ENCODE data around the gene SLC12A8. TPM values are rescaled to one million over a fixed set of nuclear protein-coding genes. Genes with fewer than 3 reads are reported as not detected.

SLC12A8 gene
- total and polyA plus RNA-seq, 10 of the 15 experiments (the other 5 are each of a cell fraction or from before 2014, with no cell fraction given), result 2.5 to 71.6 (median 50.1) TPM

DNA sequence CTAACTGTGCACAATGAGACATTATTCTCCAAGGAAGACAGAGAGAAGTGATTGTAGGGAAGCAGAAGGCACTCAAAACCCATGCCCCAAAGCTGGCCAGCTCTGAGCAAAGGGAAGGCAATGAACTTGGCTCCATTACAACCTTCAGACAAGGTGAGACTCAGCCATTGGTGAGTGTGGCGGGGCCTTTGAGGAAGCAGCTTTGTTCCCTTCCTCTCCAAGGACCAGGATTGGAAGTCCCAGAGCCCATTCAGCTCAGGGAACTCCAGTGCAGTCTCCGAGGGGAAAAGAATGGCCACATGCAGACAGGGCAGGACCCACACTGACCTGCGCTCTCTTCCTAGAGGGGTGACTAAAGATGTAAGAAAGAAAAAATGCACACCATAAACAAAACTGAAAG, 179.9 kb downstream of the SLC12A8 start:
- TF ChIP-seq RCOR1 (conservative IDR thresholded peaks at IDR 0.05; ENCODE audit: low read depth, low read length), result no peak
- TF ChIP-seq RBBP5 (conservative IDR thresholded peaks at IDR 0.05), result no peak
- no peak for TF ChIP-seq EP300 (IDR thresholded peaks at IDR 0.05; ENCODE audit: borderline replicate concordance in 1 of 2, control insufficient read depth in 1 of 2, low read depth in 2 of 2, low read length in 2 of 2)
- TF ChIP-seq, protein P1, sequence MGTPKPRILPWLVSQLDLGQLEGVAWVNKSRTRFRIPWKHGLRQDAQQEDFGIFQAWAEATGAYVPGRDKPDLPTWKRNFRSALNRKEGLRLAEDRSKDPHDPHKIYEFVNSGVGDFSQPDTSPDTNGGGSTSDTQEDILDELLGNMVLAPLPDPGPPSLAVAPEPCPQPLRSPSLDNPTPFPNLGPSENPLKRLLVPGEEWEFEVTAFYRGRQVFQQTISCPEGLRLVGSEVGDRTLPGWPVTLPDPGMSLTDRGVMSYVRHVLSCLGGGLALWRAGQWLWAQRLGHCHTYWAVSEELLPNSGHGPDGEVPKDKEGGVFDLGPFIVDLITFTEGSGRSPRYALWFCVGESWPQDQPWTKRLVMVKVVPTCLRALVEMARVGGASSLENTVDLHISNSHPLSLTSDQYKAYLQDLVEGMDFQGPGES (IDR thresholded peaks at IDR 0.05), result no peak
- TF ChIP-seq, protein P2, sequence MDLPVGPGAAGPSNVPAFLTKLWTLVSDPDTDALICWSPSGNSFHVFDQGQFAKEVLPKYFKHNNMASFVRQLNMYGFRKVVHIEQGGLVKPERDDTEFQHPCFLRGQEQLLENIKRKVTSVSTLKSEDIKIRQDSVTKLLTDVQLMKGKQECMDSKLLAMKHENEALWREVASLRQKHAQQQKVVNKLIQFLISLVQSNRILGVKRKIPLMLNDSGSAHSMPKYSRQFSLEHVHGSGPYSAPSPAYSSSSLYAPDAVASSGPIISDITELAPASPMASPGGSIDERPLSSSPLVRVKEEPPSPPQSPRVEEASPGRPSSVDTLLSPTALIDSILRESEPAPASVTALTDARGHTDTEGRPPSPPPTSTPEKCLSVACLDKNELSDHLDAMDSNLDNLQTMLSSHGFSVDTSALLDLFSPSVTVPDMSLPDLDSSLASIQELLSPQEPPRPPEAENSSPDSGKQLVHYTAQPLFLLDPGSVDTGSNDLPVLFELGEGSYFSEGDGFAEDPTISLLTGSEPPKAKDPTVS (IDR thresholded peaks at IDR 0.05; ENCODE audit: low read depth, low read length), result no peak
- no peak for TF ChIP-seq FOXM1 (IDR thresholded peaks at IDR 0.05; ENCODE audit: low read depth, low read length)
- TF ChIP-seq, protein P3, sequence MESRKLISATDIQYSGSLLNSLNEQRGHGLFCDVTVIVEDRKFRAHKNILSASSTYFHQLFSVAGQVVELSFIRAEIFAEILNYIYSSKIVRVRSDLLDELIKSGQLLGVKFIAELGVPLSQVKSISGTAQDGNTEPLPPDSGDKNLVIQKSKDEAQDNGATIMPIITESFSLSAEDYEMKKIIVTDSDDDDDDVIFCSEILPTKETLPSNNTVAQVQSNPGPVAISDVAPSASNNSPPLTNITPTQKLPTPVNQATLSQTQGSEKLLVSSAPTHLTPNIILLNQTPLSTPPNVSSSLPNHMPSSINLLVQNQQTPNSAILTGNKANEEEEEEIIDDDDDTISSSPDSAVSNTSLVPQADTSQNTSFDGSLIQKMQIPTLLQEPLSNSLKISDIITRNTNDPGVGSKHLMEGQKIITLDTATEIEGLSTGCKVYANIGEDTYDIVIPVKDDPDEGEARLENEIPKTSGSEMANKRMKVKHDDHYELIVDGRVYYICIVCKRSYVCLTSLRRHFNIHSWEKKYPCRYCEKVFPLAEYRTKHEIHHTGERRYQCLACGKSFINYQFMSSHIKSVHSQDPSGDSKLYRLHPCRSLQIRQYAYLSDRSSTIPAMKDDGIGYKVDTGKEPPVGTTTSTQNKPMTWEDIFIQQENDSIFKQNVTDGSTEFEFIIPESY (IDR thresholded peaks at IDR 0.05), result no peak
- no peak for TF ChIP-seq POLR2AphosphoS2 (IDR thresholded peaks at IDR 0.05; ENCODE audit: low read depth, low read length)
- no peak for TF ChIP-seq RUNX3 (IDR thresholded peaks at IDR 0.05; ENCODE audit: low read length)
- no peak for TF ChIP-seq IRF5 (IDR thresholded peaks at IDR 0.05; ENCODE audit: borderline replicate concordance)
- Histone ChIP-seq H3K4me3 (no peak overlapping the region), H3K4me1 (ENCODE audit: control insufficient read depth, insufficient read depth, low read length) (peaks cover 11% of the 10 kb centered on the region), H3K36me3 (ENCODE audit: control insufficient read depth in 2 of 2, insufficient read depth in 2 of 2, low read length in 1 of 2) (peaks cover 11 to 16% of the 10 kb centered on the region in 2 experiments; a peak in 3 of 4 replicates), H2AFZ (ENCODE audit: control insufficient read depth, low read depth, low read length) (no peak overlapping the region), H4K20me1 (ENCODE audit: control insufficient read depth, insufficient read depth) (0 out of 2 replicates have a peak, but pooled peaks cover 3% of the 10 kb centered on the region), H3K27me3 (replicated peaks in 1 of 2; ENCODE audit: control insufficient read depth in 2 of 2, insufficient read depth in 2 of 2, low read length in 1 of 2) (no peaks in the 10 kb centered on the region), H3K79me2 (ENCODE audit: control insufficient read depth, insufficient read depth, low read length) (peaks cover 26% of the 10 kb centered on the region), H3K4me2 (ENCODE audit: control insufficient read depth, insufficient read depth) (no peak overlapping the region), H3K9me3 (replicated peaks; ENCODE audit: control insufficient read depth, insufficient read depth, low read length) (peaks cover 38% of the 10 kb centered on the region), H3K9ac (ENCODE audit: control insufficient read depth, insufficient read depth, low read length) (no peak overlapping the region), H3K27ac (ENCODE audit: control insufficient read depth, insufficient read depth) (no peak overlapping the region)
- in situ Hi-C loops (cut with MboI), result no loop called here
- intact Hi-C loops (cut with micrococcal nuclease; ENCODE audit: unreplicated experiment), result no loop called here
- ATAC-seq (no peak; the same call in 2 of the 3 replicates), FAIRE-seq (no peak), DNase-seq (ENCODE audit: low read depth, low spot score) (no peak)
- RAD21 ChIA-PET (ENCODE audit: unreplicated experiment), result interaction anchor here (1.1 kb wide), 1 partner anchor 408 kb away, joined by 3 read pairs; no protein-coding TSS in a partner anchor
- POLR2A ChIA-PET, result no interaction called here
- BruUV-seq (replicated peaks), result no TSS peak
- CTCF ChIA-PET, result interaction anchor here (0.6 to 1.8 kb wide), 7 partner anchors 8 to 553 kb away, joined by 3 to 5 read pairs (median 3); no protein-coding TSS in a partner anchor
- 78% methylated on average over 3 of the region's 3 CpGs for WGBS (ENCODE audit: insufficient coverage, insufficient replicate concordance, low lambda C conversion rate, missing lambda C conversion rate)
- SMC1A ChIA-PET (ENCODE audit: uncharacterized antibody, unreplicated experiment), result interaction anchor here (0.8 to 1.4 kb wide), 3 partner anchors 8 to 406 kb away, joined by 3 to 5 read pairs (median 3); no protein-coding TSS in a partner anchor
